ENCODE measurements around the gene HMCN2.

Gene HMCN2

GRCh38 chr9:130463763-130464745 is 198.5 kb downstream of the HMCN2 start:
- no peak for DNase-seq (ENCODE audit: low read depth)
- no peak overlapping the region for H3K4me3 ChIP-seq (ENCODE audit: low read depth, low read length)

GRCh38 chr9:130465383-130466096 is 200.0 kb downstream of the HMCN2 start:
- no peak overlapping the region for H3K4me3 ChIP-seq (ENCODE audit: low read depth, low read length)
- DNase-seq (ENCODE audit: low read depth): no peak

GRCh38 chr9:130466537-130467217 is 201.1 kb downstream of the HMCN2 start:
- no peak for DNase-seq (ENCODE audit: low read depth)
- no peak overlapping the region for H3K4me3 ChIP-seq (ENCODE audit: low read depth, low read length)

GRCh38 chr9:130467316-130467715 is 201.8 kb downstream of the HMCN2 start:
- H3K4me3 ChIP-seq (ENCODE audit: low read depth, low read length): no peak overlapping the region
- no peak for DNase-seq (ENCODE audit: low read depth)

- no peak overlapping the region for H3K4me3 ChIP-seq (ENCODE audit: low read depth, low read length)
- DNase-seq (ENCODE audit: low read depth): no peak
Observed at GRCh38 chr9:130468566-130468965, 203.0 kb downstream of the HMCN2 start.

GRCh38 chr9:130470269-130470668 is 204.7 kb downstream of the HMCN2 start:
- H3K4me3 ChIP-seq (ENCODE audit: low read depth, low read length): no peak overlapping the region
- no peak for DNase-seq (ENCODE audit: low read depth)

- no peak overlapping the region for H3K4me3 ChIP-seq (ENCODE audit: low read depth, low read length)
- DNase-seq (ENCODE audit: low read depth): no peak
Observed at GRCh38 chr9:130470950-130471349, 205.4 kb downstream of the HMCN2 start.

- no peak overlapping the region for H3K4me3 ChIP-seq (ENCODE audit: low read depth, low read length)
- no peak for DNase-seq (ENCODE audit: low read depth)
Observed at GRCh38 chr9:130471411-130472183, 206.0 kb downstream of the HMCN2 start.

- no peak overlapping the region for H3K4me3 ChIP-seq (ENCODE audit: low read depth, low read length)
- no peak for DNase-seq (ENCODE audit: low read depth)
Observed at GRCh38 chr9:130472184-130472705, 206.7 kb downstream of the HMCN2 start.

- DNase-seq (ENCODE audit: low read depth): no peak
- H3K4me3 ChIP-seq (ENCODE audit: low read depth, low read length): no peak overlapping the region
Observed at GRCh38 chr9:130473009-130473408, 207.4 kb downstream of the HMCN2 start.

- no peak overlapping the region for H3K4me3 ChIP-seq (ENCODE audit: low read depth, low read length)
- DNase-seq (ENCODE audit: low read depth): no peak
Observed at GRCh38 chr9:130473566-130473965, 208.0 kb downstream of the HMCN2 start.

GRCh38 chr9:130474106-130474505 is 208.5 kb downstream of the HMCN2 start:
- H3K4me3 ChIP-seq (ENCODE audit: low read depth, low read length): no peak overlapping the region
- no peak for DNase-seq (ENCODE audit: low read depth)

- DNase-seq (ENCODE audit: low read depth): no peak
Observed at GRCh38 chr9:130476151-130476730, 210.7 kb downstream of the HMCN2 start.

GRCh38 chr9:130477564-130477963 is 212.0 kb downstream of the HMCN2 start:
- DNase-seq (ENCODE audit: low read depth): no peak
- H3K4me3 ChIP-seq (ENCODE audit: low read depth, low read length): no peak overlapping the region

More at GRCh38 chr9:130476151-130476730, 210.7 kb downstream of the HMCN2 start:
- H3K4me3 ChIP-seq (ENCODE audit: low read depth, low read length): no peak overlapping the region

- H3K4me3 ChIP-seq (ENCODE audit: low read depth, low read length): no peak overlapping the region
- no peak for DNase-seq (ENCODE audit: low read depth)
Observed at GRCh38 chr9:130478152-130478551, 212.6 kb downstream of the HMCN2 start.

GRCh38 chr9:130478736-130479575 is 213.4 kb downstream of the HMCN2 start:
- DNase-seq (ENCODE audit: low read depth): no peak

GRCh38 chr9:130479587-130479986 is 214.0 kb downstream of the HMCN2 start:
- DNase-seq (ENCODE audit: low read depth): no peak
- H3K4me3 ChIP-seq (ENCODE audit: low read depth, low read length): no peak overlapping the region

More at GRCh38 chr9:130478736-130479575, 213.4 kb downstream of the HMCN2 start:
- H3K4me3 ChIP-seq (ENCODE audit: low read depth, low read length): no peak overlapping the region

GRCh38 chr9:130480673-130481072 is 215.1 kb downstream of the HMCN2 start:
- no peak for DNase-seq (ENCODE audit: low read depth)
- H3K4me3 ChIP-seq (ENCODE audit: low read depth, low read length): no peak overlapping the region
